ENCODE measurements around the gene MRPS24.
A peak's percentile ranks its signal among the peaks of the same experiment; 100 is the strongest.

Gene MRPS24

GRCh38 chr7:43869006-43869866 lies at the start of gene MRPS24:
Gene MRPS24 (minus strand): TSS chr7:43869517. CDS start chr7:43869495, 22 bp downstream.
- peak within 1 kb of the TSS; percentile 96 for H3K4me3 ChIP-seq (ENCODE audit: low read depth, low read length)
- peak; percentile 98 for DNase-seq (ENCODE audit: low read depth)
- TF ChIP-seq CTCF (conservative IDR thresholded peaks at IDR 0.05; ENCODE audit: low read depth, low read length) = no peak

- TF ChIP-seq CTCF (conservative IDR thresholded peaks at IDR 0.05; ENCODE audit: low read depth, low read length) = no peak
- DNase-seq (ENCODE audit: low read depth) = no peak
- no peak overlapping the region for H3K4me3 ChIP-seq (ENCODE audit: low read depth, low read length)
Measured at GRCh38 chr7:43915907-43916306, 46.6 kb upstream of the MRPS24 start.

GRCh38 chr7:43914795-43915194 lies 45.5 kb upstream of the MRPS24 start:
- TF ChIP-seq CTCF (conservative IDR thresholded peaks at IDR 0.05; ENCODE audit: low read depth, low read length) = no peak
- no peak overlapping the region for H3K4me3 ChIP-seq (ENCODE audit: low read depth, low read length)
- DNase-seq (ENCODE audit: low read depth) = no peak

GRCh38 chr7:43906331-43907010 lies 37.2 kb upstream of the MRPS24 start, which contains the start of gene URGCP:
Gene URGCP (minus strand): TSS chr7:43906596. CDS start chr7:43906575, 21 bp downstream.
- peak; percentile 32 for DNase-seq (ENCODE audit: low read depth)
- peak within 1 kb of the TSS; percentile 61 for H3K4me3 ChIP-seq (ENCODE audit: low read depth, low read length)
- no peak for TF ChIP-seq CTCF (conservative IDR thresholded peaks at IDR 0.05; ENCODE audit: low read depth, low read length)

- peak; percentile 45 for DNase-seq (ENCODE audit: low read depth)
- no peak for TF ChIP-seq CTCF (conservative IDR thresholded peaks at IDR 0.05; ENCODE audit: low read depth, low read length)
- peak overlapping the region; percentile 61 for H3K4me3 ChIP-seq (ENCODE audit: low read depth, low read length)
Measured at GRCh38 chr7:43905956-43906330, 36.6 kb upstream of the MRPS24 start.

- no peak for TF ChIP-seq CTCF (conservative IDR thresholded peaks at IDR 0.05; ENCODE audit: low read depth, low read length)
- H3K4me3 ChIP-seq (ENCODE audit: low read depth, low read length) = peak overlapping the region; percentile 61
- DNase-seq (ENCODE audit: low read depth) = no peak
Measured at GRCh38 chr7:43905209-43905946, 36.1 kb upstream of the MRPS24 start.
